Stomach smooth muscle (tissue), 2 donors: ENCODE results near the gene SLC12A7.
A peak's percentile ranks its signal among the peaks of the same experiment; 100 is the strongest.

ENCODE experiments used
- H3K27ac ChIP-seq: one replicate; pipeline ENCODE4 v1.7.0; 2013; ENCODE audit warnings: mild to moderate bottlenecking, low read length, inconsistent platforms
- H3K27me3 ChIP-seq, 2 donors: one replicate each; pipeline ENCODE4 v1.7.0; 2013; ENCODE audit warnings: low read length in 2 of 2; ENCODE audit not compliant: insufficient read depth in 2 of 2, control insufficient read depth in 1 of 2
- H3K36me3 ChIP-seq, 2 donors: one replicate each; pipeline ENCODE4 v1.7.0; 2013; ENCODE audit warnings: low read length in 2 of 2; ENCODE audit not compliant: control insufficient read depth in 2 of 2, insufficient read depth in 2 of 2
- H3K4me1 ChIP-seq: one replicate; pipeline ENCODE4 v1.7.0; 2013; ENCODE audit warnings: low read length; ENCODE audit not compliant: control insufficient read depth, insufficient read depth
- H3K4me3 ChIP-seq, 2 donors: one replicate each; pipeline ENCODE4 v1.7.0; 2013; ENCODE audit warnings: low read length in 2 of 2
- H3K9ac ChIP-seq, 2 donors: one replicate each; pipeline ENCODE4 v1.7.0; 2013; ENCODE audit warnings: low read length in 2 of 2, mild to moderate bottlenecking in 1 of 2
- H3K9me3 ChIP-seq, 2 donors: one replicate each; pipeline ENCODE4 v1.7.0; 2013; ENCODE audit warnings: low read length in 2 of 2; ENCODE audit not compliant: control insufficient read depth in 2 of 2
- donor health status: healthy.
- donor health status: Pancreatic carcinoma.

SLC12A7 gene

GRCh38 chr5:1115123-1115815 lies 3.4 kb upstream of the SLC12A7 start:
- H3K9ac ChIP-seq: no peak overlapping the region
- peaks cover 23% of the 10 kb centered on the region for H3K4me1 ChIP-seq
- H3K27ac ChIP-seq: no peak overlapping the region
- no peaks in the 10 kb centered on the region for H3K9me3 ChIP-seq
- H3K27me3 ChIP-seq: peaks cover 0 to 3% of the 10 kb centered on the region in 2 donors
- no peaks in the 10 kb centered on the region for H3K36me3 ChIP-seq
- no peak overlapping the region for H3K4me3 ChIP-seq

GRCh38 chr5:1113805-1114586 lies 2.1 kb upstream of the SLC12A7 start:
- no peaks in the 10 kb centered on the region for H3K36me3 ChIP-seq
- H3K27ac ChIP-seq: no peak overlapping the region
- no peak overlapping the region for H3K9ac ChIP-seq
- peaks cover 31% of the 10 kb centered on the region for H3K4me1 ChIP-seq
- H3K9me3 ChIP-seq: no peaks in the 10 kb centered on the region
- no peak overlapping the region for H3K4me3 ChIP-seq
- peaks cover 0 to 3% of the 10 kb centered on the region in 2 donors for H3K27me3 ChIP-seq

DNA sequence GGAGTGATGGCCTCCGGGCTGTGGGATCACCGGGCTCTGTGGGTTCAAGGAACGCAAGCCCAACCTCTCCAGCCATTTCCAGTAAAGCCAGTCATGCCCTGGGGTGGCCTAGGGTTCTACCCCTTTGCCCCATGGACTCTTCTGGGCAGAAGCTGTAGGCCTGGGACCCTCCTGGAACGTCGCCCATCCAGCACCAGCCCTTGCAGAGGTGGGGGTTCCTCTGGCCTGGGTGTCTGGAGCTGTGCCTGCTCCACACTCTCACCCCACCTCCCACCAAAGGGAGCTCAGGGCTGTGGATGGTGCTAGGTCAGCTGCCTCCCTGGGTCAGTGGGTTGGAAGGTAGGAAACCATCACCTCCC lies 1.4 kb upstream of the SLC12A7 start:
- Histone ChIP-seq H3K4me3 (no peak overlapping the region), H3K27ac (no peak overlapping the region), H3K9me3 (no peaks in the 10 kb centered on the region), H3K36me3 (no peaks in the 10 kb centered on the region), H3K27me3 (peaks cover 0 to 3% of the 10 kb centered on the region in 2 donors), H3K4me1 (peaks cover 29% of the 10 kb centered on the region), H3K9ac (no peak overlapping the region)

DNA sequence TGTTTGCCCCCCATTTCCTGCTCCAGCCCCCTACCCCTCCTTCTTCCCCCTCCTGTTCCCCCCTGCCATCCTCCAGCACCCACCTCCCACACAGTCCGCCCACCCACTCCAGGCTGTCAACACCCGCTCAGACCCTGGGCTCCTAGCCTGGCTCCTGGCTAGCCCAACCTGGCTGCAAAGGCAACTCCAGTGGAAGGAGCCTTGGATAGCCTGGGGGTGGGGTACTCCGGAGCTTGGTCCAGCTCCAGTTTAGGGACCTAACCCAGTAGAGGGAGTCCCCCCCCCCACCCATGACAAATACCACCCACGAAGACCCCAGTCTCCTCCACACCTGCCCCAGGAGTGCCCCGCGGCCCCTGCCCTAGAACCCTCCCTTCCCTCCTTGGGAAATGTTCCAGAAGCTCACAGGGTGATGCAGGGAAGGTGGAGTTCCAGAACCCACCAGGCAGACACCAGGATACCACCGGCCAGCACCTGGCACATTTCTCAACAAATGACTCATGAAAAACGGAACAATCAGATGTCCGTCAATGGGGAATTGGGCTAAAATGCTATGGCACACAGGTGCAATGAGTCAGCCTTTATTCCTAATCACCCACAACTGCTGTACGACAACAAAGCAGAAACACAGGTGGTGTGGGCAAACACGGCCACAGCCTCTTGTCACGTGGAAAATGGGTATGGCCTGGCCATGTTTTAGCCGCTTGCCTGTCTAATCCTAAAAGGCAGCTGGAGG lies 901 bp upstream of the SLC12A7 start:
- Histone ChIP-seq H3K4me1 (peaks cover 31% of the 10 kb centered on the region), H3K27ac (no peak overlapping the region), H3K9me3 (no peaks in the 10 kb centered on the region), H3K4me3 (no peak overlapping the region), H3K36me3 (no peaks in the 10 kb centered on the region), H3K27me3 (peaks cover 0 to 3% of the 10 kb centered on the region in 2 donors), H3K9ac (no peak overlapping the region)

DNA sequence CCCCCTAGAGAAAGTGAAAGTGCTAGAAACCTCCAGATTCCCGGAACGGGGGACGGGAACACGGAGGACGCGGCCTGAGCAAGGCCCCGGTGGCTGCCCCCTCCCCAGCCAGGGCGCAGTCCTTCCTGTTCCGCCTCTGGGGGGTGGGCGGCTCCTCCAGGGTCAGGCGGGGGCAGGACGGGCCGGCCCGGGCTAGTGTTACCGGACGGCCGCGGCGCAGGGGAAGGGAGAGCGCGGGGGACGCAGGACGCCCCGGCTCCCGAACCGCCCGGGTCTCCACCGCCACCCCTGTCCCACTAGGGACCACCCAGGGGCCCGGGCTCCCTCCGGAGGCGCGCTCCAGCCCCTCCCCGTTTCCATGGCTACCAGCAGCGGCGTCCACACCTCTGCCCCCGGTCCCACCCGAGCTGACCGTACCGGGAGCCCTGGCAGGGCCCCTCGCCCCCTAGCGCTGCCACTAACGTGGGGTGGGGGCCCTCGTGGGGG lies 579 bp downstream of the SLC12A7 start:
- Histone ChIP-seq H3K4me1 (peaks cover 40% of the 10 kb centered on the region), H3K9ac (peak overlapping the region; percentile 79), H3K4me3 (peak overlapping the region; percentile 78 to 81), H3K27me3 (peaks cover 0 to 3% of the 10 kb centered on the region in 2 donors), H3K9me3 (no peaks in the 10 kb centered on the region), H3K27ac (peak overlapping the region; percentile 60), H3K36me3 (no peaks in the 10 kb centered on the region)

- Histone ChIP-seq H3K9me3 (no peaks in the 10 kb centered on the region), H3K27ac (peak overlapping the region; percentile 60), H3K4me3 (peak overlapping the region; percentile 78 to 81), H3K9ac (peak overlapping the region; percentile 79), H3K4me1 (peaks cover 44% of the 10 kb centered on the region), H3K36me3 (no peaks in the 10 kb centered on the region), H3K27me3 (peaks cover 0 to 3% of the 10 kb centered on the region in 2 donors)
These were observed 1.3 kb downstream of the SLC12A7 start for GRCh38 chr5:1110307-1111240.

- Histone ChIP-seq H3K27ac (peak overlapping the region; percentile 60), H3K27me3 (peaks cover 0 to 3% of the 10 kb centered on the region in 2 donors), H3K9ac (peak overlapping the region in 1 of 2 donors; percentile 2), H3K36me3 (no peaks in the 10 kb centered on the region), H3K4me3 (peak overlapping the region; percentile 78 to 81), H3K4me1 (peaks cover 51% of the 10 kb centered on the region), H3K9me3 (no peaks in the 10 kb centered on the region)
These were observed 2.1 kb downstream of the SLC12A7 start for GRCh38 chr5:1109542-1110306.

- H3K9me3 ChIP-seq: no peaks in the 10 kb centered on the region
- peak overlapping the region in 1 of 2 donors; percentile 49 for H3K4me3 ChIP-seq
- H3K27ac ChIP-seq: no peak overlapping the region
- H3K27me3 ChIP-seq: peaks cover 0 to 3% of the 10 kb centered on the region in 2 donors
- H3K4me1 ChIP-seq: peaks cover 60% of the 10 kb centered on the region
- no peaks in the 10 kb centered on the region for H3K36me3 ChIP-seq
- no peak overlapping the region for H3K9ac ChIP-seq
These were observed 3.0 kb downstream of the SLC12A7 start for GRCh38 chr5:1108865-1109174.

- no peak overlapping the region for H3K27ac ChIP-seq
These were observed 3.6 kb downstream of the SLC12A7 start for GRCh38 chr5:1108023-1108864.

More at GRCh38 chr5:1108023-1108864, 3.6 kb downstream of the SLC12A7 start:
- H3K36me3 ChIP-seq: no peaks in the 10 kb centered on the region
- H3K4me1 ChIP-seq: peaks cover 66% of the 10 kb centered on the region
- no peak overlapping the region for H3K9ac ChIP-seq
- H3K4me3 ChIP-seq: peak overlapping the region in 1 of 2 donors; percentile 49
- H3K9me3 ChIP-seq: no peaks in the 10 kb centered on the region
- peaks cover 0 to 3% of the 10 kb centered on the region in 2 donors for H3K27me3 ChIP-seq
